Activated CD8-positive, alpha-beta memory T cell treated with anti-CD3 and anti-CD28 coated beads for 1 hour (primary cell): Measurements from ENCODE around the gene WDR43.

Source experiments
- DNase-seq, 2 donors: peaks; one replicate each; pipeline ENCODE4 v3.0.0-alpha.2; 2020; ENCODE audit warnings: low read depth in 1 of 2; ENCODE audit errors: extremely low read depth in 1 of 2

Gene WDR43, protein sequence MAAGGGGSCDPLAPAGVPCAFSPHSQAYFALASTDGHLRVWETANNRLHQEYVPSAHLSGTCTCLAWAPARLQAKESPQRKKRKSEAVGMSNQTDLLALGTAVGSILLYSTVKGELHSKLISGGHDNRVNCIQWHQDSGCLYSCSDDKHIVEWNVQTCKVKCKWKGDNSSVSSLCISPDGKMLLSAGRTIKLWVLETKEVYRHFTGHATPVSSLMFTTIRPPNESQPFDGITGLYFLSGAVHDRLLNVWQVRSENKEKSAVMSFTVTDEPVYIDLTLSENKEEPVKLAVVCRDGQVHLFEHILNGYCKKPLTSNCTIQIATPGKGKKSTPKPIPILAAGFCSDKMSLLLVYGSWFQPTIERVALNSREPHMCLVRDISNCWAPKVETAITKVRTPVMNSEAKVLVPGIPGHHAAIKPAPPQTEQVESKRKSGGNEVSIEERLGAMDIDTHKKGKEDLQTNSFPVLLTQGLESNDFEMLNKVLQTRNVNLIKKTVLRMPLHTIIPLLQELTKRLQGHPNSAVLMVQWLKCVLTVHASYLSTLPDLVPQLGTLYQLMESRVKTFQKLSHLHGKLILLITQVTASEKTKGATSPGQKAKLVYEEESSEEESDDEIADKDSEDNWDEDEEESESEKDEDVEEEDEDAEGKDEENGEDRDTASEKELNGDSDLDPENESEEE

DNA sequence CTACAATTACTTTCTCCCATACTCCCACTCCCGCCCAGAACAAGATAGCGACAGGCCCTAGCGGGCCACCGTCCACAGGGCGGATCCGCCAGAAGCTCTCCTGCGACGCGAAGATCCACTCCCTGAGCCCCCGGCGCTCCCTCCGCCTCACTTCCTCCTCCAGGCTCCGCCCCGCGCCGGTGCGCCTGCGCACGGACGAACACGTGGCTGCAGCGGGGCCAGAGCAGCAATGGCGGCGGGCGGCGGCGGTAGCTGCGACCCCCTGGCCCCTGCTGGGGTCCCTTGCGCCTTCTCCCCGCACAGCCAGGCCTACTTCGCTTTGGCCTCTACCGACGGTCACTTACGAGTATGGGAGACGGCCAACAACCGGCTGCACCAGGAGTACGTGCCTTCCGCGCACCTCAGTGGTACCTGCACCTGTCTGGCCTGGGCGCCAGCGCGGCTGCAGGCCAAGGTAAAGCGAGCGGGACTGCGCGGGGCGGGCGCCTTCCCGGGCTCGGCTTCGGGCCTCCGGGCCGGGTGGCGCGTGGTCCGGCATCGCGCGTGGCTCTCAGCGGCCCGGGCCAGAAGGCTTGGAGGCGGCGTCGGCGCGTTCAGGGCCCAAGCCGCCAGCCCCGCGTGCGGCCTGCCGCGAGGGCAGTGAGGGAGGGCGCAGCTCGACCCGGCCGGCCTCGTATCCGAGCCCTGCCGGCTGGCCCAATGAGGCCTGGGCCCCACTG is at the start of gene WDR43:
TSS of gene WDR43 (plus strand) at position 198 of the 719 bp plus-strand sequence. CDS start at position 230, 32 bp downstream.
- peak; percentile 92 to 98 for DNase-seq

DNA sequence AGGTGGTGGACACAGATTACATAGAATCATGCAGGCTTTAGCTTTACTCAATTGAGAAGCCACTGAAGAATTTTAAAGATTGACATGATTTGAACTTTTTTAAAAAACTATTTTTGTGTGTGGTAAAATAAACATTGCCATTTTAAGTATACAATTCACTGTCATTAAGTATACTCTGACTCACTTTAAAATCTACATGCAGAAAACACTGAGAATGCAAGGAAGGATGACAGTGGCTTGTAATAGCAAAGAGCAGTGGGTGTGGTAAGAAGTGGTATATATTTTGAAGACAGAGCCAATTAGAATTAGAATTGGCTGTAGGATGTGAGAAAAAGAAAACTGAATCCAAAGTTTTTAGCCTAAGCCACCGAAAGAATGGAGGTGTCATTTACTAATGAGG is 39.3 kb upstream of the WDR43 start:
- DNase-seq, result no peak

DNA sequence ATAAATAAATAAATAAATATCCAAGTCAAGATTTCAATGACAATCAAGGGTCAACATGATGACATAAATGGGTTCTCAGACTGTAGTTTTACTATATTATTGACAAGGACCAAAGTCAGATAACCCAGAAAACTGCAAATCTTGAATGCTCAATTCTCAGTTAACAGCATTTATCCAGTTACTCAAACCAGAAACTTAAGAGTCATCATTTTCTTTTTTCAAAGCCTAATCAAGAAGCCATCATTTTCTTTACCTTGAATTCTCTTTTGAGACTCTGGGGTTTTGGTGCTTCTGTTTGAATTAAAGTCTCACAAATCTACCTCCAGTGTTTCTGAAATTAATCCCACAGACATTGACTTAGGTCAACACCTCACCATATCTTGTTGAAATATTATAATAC is 38.5 kb upstream of the WDR43 start:
- DNase-seq, result no peak

DNA sequence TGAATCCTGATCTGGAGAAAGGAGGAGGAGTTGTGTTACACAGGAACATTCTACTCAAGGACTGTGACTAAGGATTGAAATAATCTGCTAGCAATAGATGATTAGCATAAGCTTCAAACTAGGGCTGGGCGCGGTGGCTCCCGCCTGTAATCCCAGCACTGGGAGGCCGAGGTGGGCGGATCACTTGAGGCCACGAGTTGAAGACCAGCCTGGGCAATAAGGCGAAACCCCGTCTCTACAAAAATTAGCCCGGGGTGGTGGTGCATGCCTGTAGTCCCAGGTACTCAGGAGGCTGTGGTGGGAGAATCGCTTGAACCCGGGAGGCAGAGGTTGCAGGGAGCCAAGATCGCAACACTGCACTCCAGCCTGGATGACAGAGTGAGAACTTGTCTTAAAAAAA is 25.9 kb upstream of the WDR43 start:
- DNase-seq, result no peak

DNA sequence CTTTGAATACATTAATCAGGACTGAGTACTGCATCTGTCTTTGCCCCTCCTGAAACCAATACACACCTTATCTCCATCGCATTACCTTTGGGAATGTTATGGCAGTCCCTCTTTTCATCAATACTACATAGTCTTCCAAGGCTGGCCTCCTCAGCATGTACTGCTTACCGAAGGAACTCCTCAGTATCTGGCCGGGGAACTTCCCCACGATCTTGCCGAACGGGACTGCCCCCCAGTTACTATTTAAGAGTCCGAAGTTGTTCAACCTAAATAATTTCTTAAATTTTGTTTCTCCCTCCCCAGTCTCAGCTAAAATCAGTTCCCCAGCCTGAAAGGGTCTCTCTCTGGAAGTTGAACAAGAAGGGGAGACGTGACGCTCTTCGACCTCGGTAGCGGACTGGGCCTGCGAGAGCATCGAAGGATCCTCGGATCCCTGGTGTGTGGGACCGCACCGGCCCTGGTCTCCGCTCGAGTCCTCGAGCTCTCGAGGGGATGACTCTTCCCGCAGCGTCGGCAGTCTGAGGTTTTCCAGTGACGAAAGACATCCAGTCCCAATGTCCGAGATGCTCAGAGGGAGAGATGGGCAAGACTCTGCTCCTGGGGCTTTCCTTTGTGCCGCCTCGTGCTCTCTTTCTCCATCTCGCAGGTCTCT is 24.8 kb upstream of the WDR43 start:
- no peak for DNase-seq

DNA sequence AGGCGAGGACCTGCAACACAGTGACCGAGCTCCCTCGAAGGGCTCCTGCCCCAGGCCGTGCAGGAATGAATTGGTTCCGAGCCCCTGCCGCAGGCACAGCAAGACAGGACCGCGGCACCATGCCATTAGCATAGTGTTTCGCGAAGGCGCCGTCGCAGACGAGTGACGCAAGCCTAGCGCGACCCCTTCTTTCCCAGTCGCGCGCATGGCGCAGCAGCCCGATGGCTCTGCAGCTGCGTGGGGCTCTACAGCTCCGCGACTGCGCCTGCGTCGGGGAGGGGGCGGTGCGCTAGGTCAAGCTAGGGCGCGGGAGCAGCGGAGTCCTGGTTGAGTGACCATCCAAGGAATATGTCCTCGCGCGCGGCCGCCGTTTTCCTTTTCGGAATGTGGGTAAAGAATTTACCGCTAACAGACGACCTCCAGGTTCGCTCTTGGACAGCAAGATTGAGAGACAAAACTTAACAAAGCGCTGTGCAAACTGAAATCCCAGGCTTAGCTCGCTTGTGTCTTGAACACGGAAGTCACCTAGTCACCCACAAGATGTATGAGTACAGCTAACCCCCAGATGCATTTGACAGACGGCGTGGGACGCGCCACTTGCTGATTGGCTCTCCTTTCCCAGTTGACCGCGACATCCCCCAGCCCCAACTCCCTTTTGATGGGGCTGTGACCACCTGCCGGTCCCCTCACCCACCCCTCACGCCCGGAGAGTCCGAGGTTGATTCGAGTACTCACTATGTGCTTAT is 24.1 kb upstream of the WDR43 start, which contains the start of gene TRMT61B:
TSS of gene TRMT61B (minus strand) at position 164 of the 746 bp plus-strand sequence. CDS start at position 132, 32 bp downstream.
- peak; percentile 91 to 99 for DNase-seq

DNA sequence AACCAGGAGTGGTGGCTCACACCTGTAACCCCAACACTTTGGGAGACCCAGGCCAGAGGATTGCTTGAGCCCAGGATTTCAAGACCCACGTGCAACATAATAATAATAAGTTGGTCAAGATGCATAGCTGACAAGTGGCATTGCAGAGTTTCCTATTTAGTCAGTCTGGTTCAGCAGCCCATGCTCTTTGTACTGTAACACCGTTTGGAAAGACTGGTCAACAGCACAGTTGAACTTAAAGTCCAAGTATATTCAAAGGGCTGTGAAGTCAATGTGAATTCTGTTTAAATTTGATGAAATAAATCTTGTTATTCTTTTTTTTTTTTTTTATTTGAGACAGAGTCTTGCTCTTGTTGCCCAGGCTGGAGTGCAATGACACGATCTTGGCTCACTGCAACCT is 22.8 kb upstream of the WDR43 start:
- DNase-seq, result no peak

DNA sequence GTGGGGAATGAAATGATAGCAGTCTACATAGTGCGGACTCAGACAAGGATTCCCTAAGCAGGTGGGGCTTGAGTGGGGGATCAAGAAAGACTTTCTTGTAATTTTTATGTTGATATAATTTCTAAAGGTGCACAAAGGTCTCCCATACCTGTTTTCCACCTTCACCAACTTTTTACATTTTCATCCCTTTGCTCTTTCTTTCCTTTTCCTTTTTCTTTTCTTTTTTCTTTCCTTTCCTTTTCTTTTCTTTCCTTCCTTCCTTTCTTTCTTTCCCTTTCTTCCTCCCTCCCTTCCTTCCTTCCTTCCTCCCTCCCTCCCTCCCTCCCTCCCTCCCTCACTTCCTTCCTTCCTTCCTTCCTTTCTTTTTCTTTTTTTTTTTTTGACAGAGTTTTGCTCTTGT is 14.3 kb upstream of the WDR43 start:
- DNase-seq, result no peak

DNA sequence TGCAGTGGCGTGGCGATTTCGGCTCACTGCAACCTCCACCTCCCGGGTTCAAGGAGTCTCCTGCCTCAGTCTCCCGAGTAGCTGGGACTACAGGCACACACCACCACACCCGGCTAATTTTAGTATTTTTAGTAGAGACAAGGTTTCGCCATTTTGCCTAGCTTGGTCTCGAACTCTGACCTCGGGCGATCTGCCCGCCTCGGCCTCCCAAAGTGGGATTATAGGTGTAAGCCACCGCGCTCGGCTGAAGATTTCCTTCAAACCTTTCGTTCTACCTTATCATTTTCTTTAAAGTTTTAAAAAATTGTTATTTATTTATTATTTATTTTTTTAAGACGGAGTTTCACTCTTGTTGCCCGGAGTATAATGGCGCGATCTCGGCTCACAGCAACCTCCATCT is 979 bp upstream of the WDR43 start:
- no peak for DNase-seq

DNA sequence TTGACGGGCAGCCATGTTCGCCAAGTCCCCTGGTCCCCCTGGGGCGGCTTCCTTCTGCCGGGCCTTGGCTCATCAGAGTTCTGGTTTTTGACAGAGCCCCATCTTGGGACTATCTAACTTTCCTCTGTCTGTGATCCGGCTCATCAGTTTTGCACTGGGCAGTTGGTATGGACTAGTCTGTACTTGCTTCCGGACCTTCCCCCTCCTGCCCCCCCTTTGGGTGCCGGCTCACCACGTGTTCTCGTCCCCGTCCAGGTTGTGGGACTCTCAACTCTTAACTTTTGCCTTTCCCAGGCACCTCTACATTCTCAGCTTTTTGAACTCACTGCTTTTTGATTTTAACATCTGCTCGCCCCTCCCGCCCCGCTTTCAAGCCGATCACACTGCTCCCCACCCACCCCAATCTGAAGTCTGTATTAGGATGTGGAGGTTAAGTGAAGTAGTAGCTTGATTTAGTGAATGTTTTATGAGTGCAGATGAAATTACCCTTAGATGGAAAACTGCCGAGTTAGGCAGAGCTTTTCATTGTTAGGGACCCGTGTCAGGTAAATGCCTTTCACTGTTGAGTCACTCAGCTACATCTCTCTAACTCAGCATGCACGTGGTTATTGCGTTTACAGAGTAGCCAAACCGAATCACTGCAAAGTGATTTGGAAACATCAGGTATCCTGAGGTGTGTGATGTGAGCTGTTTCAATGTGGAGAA is 874 bp downstream of the WDR43 start:
- DNase-seq, result peak in 1 of 2 donors; percentile 2

DNA sequence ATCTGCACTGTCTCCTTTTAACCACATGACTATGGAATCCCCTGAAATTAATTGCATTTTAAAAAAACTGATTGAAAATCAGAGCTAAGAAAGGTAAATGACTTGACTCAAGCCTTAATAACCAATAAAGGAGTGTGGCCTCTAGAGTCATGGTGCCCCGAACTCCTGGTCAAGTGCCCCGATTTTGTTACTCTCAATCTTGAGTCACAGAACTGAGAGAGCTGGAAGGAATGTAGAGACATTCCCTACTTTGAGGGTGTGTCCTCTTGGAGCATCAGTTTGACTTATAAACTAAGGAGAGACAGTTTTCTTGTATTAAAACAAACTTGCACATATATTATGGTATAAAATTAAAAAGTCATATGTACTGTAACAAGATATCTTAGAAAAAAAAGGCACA is 2.4 kb downstream of the WDR43 start:
- no peak for DNase-seq

DNA sequence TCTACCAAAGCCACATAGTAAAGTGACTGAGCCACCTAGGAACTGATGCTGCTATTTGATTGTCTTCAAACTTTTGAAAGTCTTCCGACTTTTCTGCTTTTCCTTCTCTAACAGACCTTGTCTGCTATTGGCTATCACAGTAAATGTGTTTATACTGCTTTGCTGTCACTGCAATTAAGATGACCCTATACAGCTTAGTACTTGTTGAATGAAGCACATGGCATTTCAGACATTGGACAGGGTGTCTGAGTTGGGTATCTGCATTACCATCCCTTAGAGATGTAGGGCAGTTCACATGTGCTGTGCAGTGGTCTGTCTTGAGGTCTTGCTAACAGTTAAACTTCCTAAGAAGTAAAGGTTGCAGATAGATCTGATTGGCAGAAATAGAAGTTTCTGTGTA is 3.6 kb downstream of the WDR43 start:
- no peak for DNase-seq

DNA sequence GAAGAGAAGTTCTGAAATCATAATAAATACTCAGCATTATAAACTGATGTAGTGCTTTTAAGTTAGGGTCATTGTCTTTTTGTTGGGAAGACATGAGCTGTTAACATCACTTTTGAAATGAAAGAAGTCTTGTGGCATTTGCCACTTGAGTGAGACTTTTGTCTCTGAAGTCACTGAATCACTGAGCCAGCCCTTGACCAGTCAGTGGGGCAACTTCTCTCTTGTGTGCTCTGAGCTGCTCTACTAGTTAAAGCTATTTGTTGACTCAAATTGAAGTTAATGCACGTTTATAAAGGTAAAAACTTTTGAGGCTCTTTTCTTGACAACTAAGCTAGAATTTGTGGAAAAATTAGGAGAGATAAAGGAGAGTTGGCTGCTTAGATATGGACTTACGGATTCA is 6.7 kb downstream of the WDR43 start:
- no peak for DNase-seq

DNA sequence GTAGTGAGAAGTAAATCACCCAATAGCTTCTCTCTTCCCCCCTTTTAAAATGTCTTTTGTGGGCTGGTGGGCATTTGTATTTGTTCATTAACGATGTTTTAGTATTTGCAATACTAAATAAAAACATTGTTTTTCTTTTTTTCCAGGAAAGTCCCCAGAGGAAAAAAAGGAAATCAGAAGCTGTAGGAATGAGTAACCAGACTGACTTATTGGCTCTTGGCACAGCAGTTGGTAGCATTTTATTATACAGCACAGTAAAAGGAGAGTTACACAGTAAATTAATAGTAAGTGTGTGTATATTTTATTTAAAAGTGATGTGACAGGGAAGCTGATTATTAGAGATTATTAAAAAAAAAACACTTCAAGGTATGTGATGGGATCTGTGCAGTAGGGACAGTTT is 7.4 kb downstream of the WDR43 start:
- no peak for DNase-seq

DNA sequence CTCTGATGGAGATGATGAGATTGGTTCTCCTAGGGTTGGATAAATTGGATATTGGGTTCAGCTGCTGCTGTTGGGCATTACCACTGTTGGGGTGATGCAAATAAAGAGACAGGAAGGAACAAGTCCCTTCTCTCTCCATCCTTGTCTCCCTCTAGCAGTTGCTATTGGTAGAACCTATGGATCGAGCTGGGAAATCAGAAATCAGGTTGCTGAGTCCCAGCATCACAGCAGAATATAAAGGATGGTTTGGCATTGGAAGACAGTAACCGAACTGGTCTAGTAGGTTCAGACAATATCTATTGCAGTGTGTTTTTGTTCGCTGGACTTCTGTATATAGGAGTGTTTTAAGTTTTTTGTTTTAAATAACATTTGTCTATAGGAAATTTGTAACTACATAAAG is 8.1 kb downstream of the WDR43 start:
- no peak for DNase-seq

DNA sequence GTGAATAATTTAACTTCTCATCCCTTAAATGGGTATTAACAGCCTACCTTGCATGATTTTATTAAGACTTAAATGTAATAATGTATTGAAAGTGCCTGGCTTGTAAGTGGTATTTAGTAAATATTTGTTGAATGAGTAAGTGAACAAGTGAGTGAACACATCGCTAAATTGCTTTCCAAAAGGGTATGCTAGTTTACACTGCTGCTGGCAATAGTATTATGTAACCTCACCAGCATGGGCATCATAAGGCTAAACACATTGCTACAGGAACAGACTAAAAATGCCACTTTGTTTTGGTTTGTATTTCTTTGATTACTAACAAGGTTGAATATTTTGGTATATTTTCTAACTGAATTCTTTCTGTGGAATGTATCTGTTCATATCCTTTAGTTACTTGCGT is 9.8 kb downstream of the WDR43 start:
- DNase-seq, result no peak

DNA sequence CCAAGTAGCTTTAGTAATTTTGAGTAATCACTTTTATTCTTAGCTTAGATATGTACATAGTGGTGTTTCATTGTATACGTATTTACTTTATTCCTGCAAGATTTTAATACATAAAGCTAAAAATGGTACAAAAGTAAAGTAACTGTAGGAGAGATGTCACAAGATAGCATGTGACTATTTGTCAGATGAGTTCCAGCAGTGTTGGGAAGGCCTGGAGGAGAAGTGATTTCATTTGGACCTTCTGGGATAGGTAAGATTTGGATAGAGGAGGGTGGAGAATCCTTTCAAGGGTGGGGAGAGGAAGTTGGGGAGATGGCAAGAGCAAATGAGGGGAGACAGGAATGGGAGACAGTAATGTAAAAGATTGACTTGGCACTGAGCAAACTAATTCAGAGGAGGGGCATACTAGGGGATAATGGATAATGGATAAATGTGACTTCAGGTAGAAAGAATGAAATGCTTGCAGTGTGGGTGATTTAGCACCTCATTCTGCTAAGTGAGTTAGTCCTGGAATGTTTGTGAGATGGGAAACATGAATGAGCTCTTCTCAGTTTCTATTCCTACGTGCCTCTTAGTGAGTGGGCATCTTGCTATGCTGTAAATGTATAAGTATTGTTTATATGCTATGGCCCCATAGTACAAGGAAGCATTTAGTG is 10.5 kb downstream of the WDR43 start:
- DNase-seq, result no peak

DNA sequence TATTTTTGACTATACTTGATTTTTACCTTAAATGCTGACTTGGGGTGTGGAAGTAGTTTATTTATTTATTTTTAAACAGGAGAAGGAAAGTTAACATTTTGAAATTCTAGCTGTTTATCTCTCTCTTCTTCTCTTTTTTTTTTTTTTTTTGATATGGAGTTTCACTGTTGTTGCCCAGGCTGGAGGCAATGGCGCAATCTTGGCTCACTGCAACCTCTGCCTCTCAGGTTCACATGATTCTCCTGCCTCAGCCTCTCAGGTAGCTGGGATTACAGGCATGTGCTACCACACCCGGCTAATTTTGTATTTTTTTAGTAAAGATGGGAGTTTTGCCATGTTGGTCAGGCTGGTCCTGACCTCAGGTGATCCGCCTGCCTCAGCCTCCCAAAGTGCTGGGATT is 11.1 kb downstream of the WDR43 start:
- no peak for DNase-seq

DNA sequence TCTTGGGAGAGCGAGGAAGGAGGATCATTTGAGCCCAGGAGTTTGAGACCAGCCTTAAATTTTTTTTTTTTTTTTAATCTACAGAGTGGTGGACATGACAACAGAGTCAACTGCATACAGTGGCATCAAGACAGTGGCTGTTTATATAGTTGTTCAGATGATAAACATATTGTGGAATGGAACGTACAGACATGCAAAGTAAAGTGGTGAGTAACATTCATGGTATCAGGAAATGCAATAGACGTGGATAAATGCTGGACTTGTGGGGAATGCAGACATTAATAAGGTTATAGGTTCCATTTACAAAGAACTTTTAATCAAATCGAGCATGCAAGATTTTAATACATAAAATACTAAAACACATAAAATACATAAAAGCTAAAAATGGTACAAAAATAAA is 11.9 kb downstream of the WDR43 start:
- no peak for DNase-seq
